ENCODE data around the gene SPATA24.
"Not testable (repeated sequence)": the region's sequence is repeated elsewhere in the genome, so short reads cannot be mapped to it uniquely, and the experiment has no call there.

SPATA24 gene

GRCh38 chr5:139416651-139417050, 12.8 kb upstream of the SPATA24 start:
- no peak for DNase-seq (ENCODE audit: low spot score)

GRCh38 chr5:139415869-139416268, 12.0 kb upstream of the SPATA24 start:
- DNase-seq (ENCODE audit: low spot score): no peak

- no peak for DNase-seq (ENCODE audit: low spot score)
These were observed 11.5 kb upstream of the SPATA24 start for GRCh38 chr5:139415221-139415861.

- no peak for DNase-seq (ENCODE audit: low spot score)
These were observed 10.8 kb upstream of the SPATA24 start for GRCh38 chr5:139414581-139415130.

GRCh38 chr5:139413963-139414362, 10.1 kb upstream of the SPATA24 start:
- DNase-seq (ENCODE audit: low spot score): no peak

- no peak for DNase-seq (ENCODE audit: low spot score)
These were observed 9.3 kb upstream of the SPATA24 start for GRCh38 chr5:139413153-139413552.

GRCh38 chr5:139410993-139411828, 7.3 kb upstream of the SPATA24 start:
- no peak for DNase-seq (ENCODE audit: low spot score)

GRCh38 chr5:139410121-139410992, 6.5 kb upstream of the SPATA24 start:
- DNase-seq (ENCODE audit: low spot score): no peak

GRCh38 chr5:139409116-139409515, 5.2 kb upstream of the SPATA24 start:
- DNase-seq (ENCODE audit: low spot score): not testable (repeated sequence)

- DNase-seq (ENCODE audit: low spot score): no peak
These were observed 4.3 kb upstream of the SPATA24 start for GRCh38 chr5:139408191-139408590.

GRCh38 chr5:139407517-139407916, 3.6 kb upstream of the SPATA24 start:
- DNase-seq (ENCODE audit: low spot score): no peak

- no peak for DNase-seq (ENCODE audit: low spot score)
These were observed 3.1 kb upstream of the SPATA24 start for GRCh38 chr5:139406963-139407362.

GRCh38 chr5:139404484-139404840, 573 bp upstream of the SPATA24 start:
- no peak for DNase-seq (ENCODE audit: low spot score)

- no peak for DNase-seq (ENCODE audit: low spot score)
These were observed 487 bp downstream of the SPATA24 start for GRCh38 chr5:139403418-139403786.

GRCh38 chr5:139402561-139403158, 1.2 kb downstream of the SPATA24 start:
- DNase-seq (ENCODE audit: low spot score): no peak

- no peak for DNase-seq (ENCODE audit: low spot score)
These were observed 2.3 kb downstream of the SPATA24 start for GRCh38 chr5:139401546-139401945.

GRCh38 chr5:139399501-139400121, 4.3 kb downstream of the SPATA24 start:
- DNase-seq (ENCODE audit: low spot score): no peak

- no peak for DNase-seq (ENCODE audit: low spot score)
These were observed 6.0 kb downstream of the SPATA24 start for GRCh38 chr5:139397921-139398320.

GRCh38 chr5:139396691-139397090, 7.2 kb downstream of the SPATA24 start:
- DNase-seq (ENCODE audit: low spot score): no peak

- no peak for DNase-seq (ENCODE audit: low spot score)
These were observed 7.8 kb downstream of the SPATA24 start for GRCh38 chr5:139395844-139396640.

Data from kidney capillary endothelial cell (primary cell).